Measurements from ENCODE around the gene HELZ.

HELZ gene

DNA sequence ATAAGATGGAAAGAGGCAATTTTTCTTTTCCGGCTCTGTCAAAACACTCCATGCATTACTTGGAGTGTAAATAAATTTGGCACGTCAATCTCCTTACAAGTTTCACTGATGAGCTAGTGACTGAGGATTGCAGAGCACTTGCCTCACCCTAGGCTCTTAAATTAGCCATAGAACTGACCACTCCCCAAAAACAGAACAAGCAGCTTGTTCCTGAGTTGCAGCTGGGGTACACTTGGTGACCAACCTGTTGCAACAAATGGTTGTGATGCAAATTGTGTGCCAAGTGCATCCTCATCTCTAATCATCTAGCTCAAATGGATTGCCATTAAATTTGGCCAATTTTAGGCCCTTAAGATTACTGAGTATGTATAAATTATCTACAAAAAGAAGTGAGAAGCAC is 133.7 kb downstream of the HELZ start:
- no peak for DNase-seq
- Histone ChIP-seq H3K27ac (ENCODE audit: low read length, poor library complexity, severe bottlenecking) (no peak overlapping the region), H2AK5ac (ENCODE audit: low read length, severe bottlenecking) (no peak overlapping the region), H4K8ac (ENCODE audit: low read length) (no peak overlapping the region), H3K14ac (ENCODE audit: low read length in 2 of 2) (no peak overlapping the region), H3K9me3 (ENCODE audit: control insufficient read depth, low read length) (peaks cover 3% of the 10 kb centered on the region), H3K4me3 (ENCODE audit: insufficient read depth in 1 of 2, low read depth in 1 of 2, low read length in 2 of 2) (no peak overlapping the region), H3K18ac (ENCODE audit: low read depth in 1 of 2, low read length in 2 of 2) (no peak overlapping the region), H3K4me2 (ENCODE audit: low read length, poor library complexity, severe bottlenecking) (no peak overlapping the region), H2BK15ac (ENCODE audit: low read depth, poor library complexity, severe bottlenecking) (no peak overlapping the region), H3K79me1 (replicated peaks; ENCODE audit: low read length, poor library complexity, severe bottlenecking) (peaks cover 14% of the 10 kb centered on the region), H3K27me3 (ENCODE audit: control insufficient read depth in 1 of 2, insufficient read depth in 1 of 2, low read length in 2 of 2) (no peaks in the 10 kb centered on the region), H2BK5ac (ENCODE audit: low read depth, low read length, poor library complexity, severe bottlenecking) (no peak overlapping the region), H3K9ac (ENCODE audit: low read length) (no peak overlapping the region), H3K4me1 (ENCODE audit: control insufficient read depth, insufficient read depth, low read depth, low read length) (peaks cover 3% of the 10 kb centered on the region), H2BK120ac (ENCODE audit: low read depth, low read length) (no peak overlapping the region), H3K23ac (ENCODE audit: low read length in 2 of 2) (no peak overlapping the region), H3K4ac (ENCODE audit: low read depth in 1 of 2, low read length in 2 of 2) (no peak overlapping the region), H3K36me3 (ENCODE audit: control insufficient read depth in 1 of 2, insufficient read depth in 2 of 2, low read depth in 1 of 2, low read length in 2 of 2) (peaks cover 20 to 80% of the 10 kb centered on the region in 2 experiments), H2BK12ac (ENCODE audit: low read length in 2 of 2) (no peak overlapping the region), H2AFZ (ENCODE audit: low read depth, low read length) (no peak overlapping the region), H4K91ac (ENCODE audit: low read length) (no peak overlapping the region)
- 69% methylated on average over 2 of the region's 2 CpGs for WGBS

DNA sequence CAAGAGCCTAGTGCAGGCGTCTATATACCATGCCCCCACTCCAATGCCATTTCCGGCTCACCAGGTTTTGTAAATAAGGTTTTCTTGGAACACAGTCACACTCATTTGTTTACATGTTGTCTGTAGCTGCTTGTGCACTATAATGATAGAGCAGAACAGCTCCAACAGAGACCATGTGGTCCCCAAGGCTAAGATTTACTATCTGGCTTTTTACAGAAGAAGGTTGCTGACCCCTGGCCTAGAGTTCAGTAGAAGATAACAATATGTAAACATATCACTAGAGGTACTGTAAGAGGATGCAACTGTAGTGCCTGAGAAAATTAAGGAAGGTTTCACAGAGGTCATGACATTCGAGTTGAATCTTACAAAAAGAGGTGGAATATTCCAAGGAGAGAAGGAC is 134.4 kb downstream of the HELZ start:
- no peak overlapping the region for H2AFZ ChIP-seq (ENCODE audit: low read depth, low read length)
- H2BK15ac ChIP-seq (ENCODE audit: low read depth, poor library complexity, severe bottlenecking), result no peak overlapping the region
- peaks cover 20 to 75% of the 10 kb centered on the region in 2 experiments for H3K36me3 ChIP-seq (ENCODE audit: control insufficient read depth in 1 of 2, insufficient read depth in 2 of 2, low read depth in 1 of 2, low read length in 2 of 2)
- H3K18ac ChIP-seq (ENCODE audit: low read depth in 1 of 2, low read length in 2 of 2), result no peak overlapping the region
- no peak overlapping the region for H3K4me3 ChIP-seq (ENCODE audit: insufficient read depth in 1 of 2, low read depth in 1 of 2, low read length in 2 of 2)
- H2BK120ac ChIP-seq (ENCODE audit: low read depth, low read length), result no peak overlapping the region
- no peak overlapping the region for H4K91ac ChIP-seq (ENCODE audit: low read length)
- H3K9ac ChIP-seq (ENCODE audit: low read length), result no peak overlapping the region
- peak; percentile 37 for DNase-seq
- H2BK12ac ChIP-seq (ENCODE audit: low read length in 2 of 2), result no peak overlapping the region
- no peak overlapping the region for H3K4ac ChIP-seq (ENCODE audit: low read depth in 1 of 2, low read length in 2 of 2)
- 28% methylated on average over 2 of the region's 3 CpGs for whole genome bisulfite sequencing
- no peaks in the 10 kb centered on the region for H3K9me3 ChIP-seq (ENCODE audit: control insufficient read depth, low read length)
- peaks cover 14% of the 10 kb centered on the region for H3K79me1 ChIP-seq (replicated peaks; ENCODE audit: low read length, poor library complexity, severe bottlenecking)
- H4K8ac ChIP-seq (ENCODE audit: low read length), result no peak overlapping the region
- H3K23ac ChIP-seq (ENCODE audit: low read length in 2 of 2), result no peak overlapping the region
- no peak overlapping the region for H3K14ac ChIP-seq (ENCODE audit: low read length in 2 of 2)
- no peaks in the 10 kb centered on the region for H3K27me3 ChIP-seq (ENCODE audit: control insufficient read depth in 1 of 2, insufficient read depth in 1 of 2, low read length in 2 of 2)
- no peak overlapping the region for H2AK5ac ChIP-seq (ENCODE audit: low read length, severe bottlenecking)
- H3K4me2 ChIP-seq (ENCODE audit: low read length, poor library complexity, severe bottlenecking), result no peak overlapping the region
- H2BK5ac ChIP-seq (ENCODE audit: low read depth, low read length, poor library complexity, severe bottlenecking), result no peak overlapping the region
- no peak overlapping the region for H3K27ac ChIP-seq (ENCODE audit: low read length, poor library complexity, severe bottlenecking)
- peaks cover 3% of the 10 kb centered on the region for H3K4me1 ChIP-seq (ENCODE audit: control insufficient read depth, insufficient read depth, low read depth, low read length)

DNA sequence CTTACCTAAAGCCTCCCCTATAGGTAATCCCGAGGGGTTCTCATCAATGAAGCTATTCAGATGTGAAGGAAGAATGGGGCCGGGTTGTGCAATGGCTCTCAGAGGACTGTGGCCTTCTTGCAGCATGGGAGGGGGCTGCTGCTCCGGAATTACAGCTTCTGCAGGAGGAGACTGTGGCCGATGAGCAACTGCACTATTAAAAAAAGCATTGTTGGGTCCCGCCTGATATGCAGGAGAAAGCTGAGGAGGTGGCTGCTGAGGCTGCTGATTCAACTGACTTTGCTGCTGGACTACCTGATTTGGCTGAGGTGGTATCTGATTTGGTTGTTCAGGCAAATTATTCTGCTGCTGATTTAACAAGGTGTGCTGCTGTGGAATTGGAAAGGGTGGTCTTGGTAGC is 135.9 kb downstream of the HELZ start:
- 91% methylated on average over 5 of the region's 5 CpGs for WGBS
- H3K18ac ChIP-seq (ENCODE audit: low read depth in 1 of 2, low read length in 2 of 2), result no peak overlapping the region
- no peak overlapping the region for H2BK120ac ChIP-seq (ENCODE audit: low read depth, low read length)
- no peak overlapping the region for H4K8ac ChIP-seq (ENCODE audit: low read length)
- H3K4me2 ChIP-seq (ENCODE audit: low read length, poor library complexity, severe bottlenecking), result no peak overlapping the region
- no peak overlapping the region for H4K91ac ChIP-seq (ENCODE audit: low read length)
- H3K79me1 ChIP-seq (replicated peaks; ENCODE audit: low read length, poor library complexity, severe bottlenecking), result peaks cover 14% of the 10 kb centered on the region
- peaks cover 3% of the 10 kb centered on the region for H3K4me1 ChIP-seq (ENCODE audit: control insufficient read depth, insufficient read depth, low read depth, low read length)
- H3K9ac ChIP-seq (ENCODE audit: low read length), result no peak overlapping the region
- H3K23ac ChIP-seq (ENCODE audit: low read length in 2 of 2), result no peak overlapping the region
- H3K27ac ChIP-seq (ENCODE audit: low read length, poor library complexity, severe bottlenecking), result no peak overlapping the region
- no peak overlapping the region for H2AK5ac ChIP-seq (ENCODE audit: low read length, severe bottlenecking)
- no peak overlapping the region for H2BK15ac ChIP-seq (ENCODE audit: low read depth, poor library complexity, severe bottlenecking)
- no peak overlapping the region for H3K4me3 ChIP-seq (ENCODE audit: insufficient read depth in 1 of 2, low read depth in 1 of 2, low read length in 2 of 2)
- H3K36me3 ChIP-seq (ENCODE audit: control insufficient read depth in 1 of 2, insufficient read depth in 2 of 2, low read depth in 1 of 2, low read length in 2 of 2), result peaks cover 20 to 68% of the 10 kb centered on the region in 2 experiments
- H2BK12ac ChIP-seq (ENCODE audit: low read length in 2 of 2), result no peak overlapping the region
- H2AFZ ChIP-seq (ENCODE audit: low read depth, low read length), result no peak overlapping the region
- no peak overlapping the region for H3K4ac ChIP-seq (ENCODE audit: low read depth in 1 of 2, low read length in 2 of 2)
- no peaks in the 10 kb centered on the region for H3K9me3 ChIP-seq (ENCODE audit: control insufficient read depth, low read length)
- H3K27me3 ChIP-seq (ENCODE audit: control insufficient read depth in 1 of 2, insufficient read depth in 1 of 2, low read length in 2 of 2), result no peaks in the 10 kb centered on the region
- no peak for DNase-seq
- no peak overlapping the region for H2BK5ac ChIP-seq (ENCODE audit: low read depth, low read length, poor library complexity, severe bottlenecking)
- H3K14ac ChIP-seq (ENCODE audit: low read length in 2 of 2), result no peak overlapping the region

DNA sequence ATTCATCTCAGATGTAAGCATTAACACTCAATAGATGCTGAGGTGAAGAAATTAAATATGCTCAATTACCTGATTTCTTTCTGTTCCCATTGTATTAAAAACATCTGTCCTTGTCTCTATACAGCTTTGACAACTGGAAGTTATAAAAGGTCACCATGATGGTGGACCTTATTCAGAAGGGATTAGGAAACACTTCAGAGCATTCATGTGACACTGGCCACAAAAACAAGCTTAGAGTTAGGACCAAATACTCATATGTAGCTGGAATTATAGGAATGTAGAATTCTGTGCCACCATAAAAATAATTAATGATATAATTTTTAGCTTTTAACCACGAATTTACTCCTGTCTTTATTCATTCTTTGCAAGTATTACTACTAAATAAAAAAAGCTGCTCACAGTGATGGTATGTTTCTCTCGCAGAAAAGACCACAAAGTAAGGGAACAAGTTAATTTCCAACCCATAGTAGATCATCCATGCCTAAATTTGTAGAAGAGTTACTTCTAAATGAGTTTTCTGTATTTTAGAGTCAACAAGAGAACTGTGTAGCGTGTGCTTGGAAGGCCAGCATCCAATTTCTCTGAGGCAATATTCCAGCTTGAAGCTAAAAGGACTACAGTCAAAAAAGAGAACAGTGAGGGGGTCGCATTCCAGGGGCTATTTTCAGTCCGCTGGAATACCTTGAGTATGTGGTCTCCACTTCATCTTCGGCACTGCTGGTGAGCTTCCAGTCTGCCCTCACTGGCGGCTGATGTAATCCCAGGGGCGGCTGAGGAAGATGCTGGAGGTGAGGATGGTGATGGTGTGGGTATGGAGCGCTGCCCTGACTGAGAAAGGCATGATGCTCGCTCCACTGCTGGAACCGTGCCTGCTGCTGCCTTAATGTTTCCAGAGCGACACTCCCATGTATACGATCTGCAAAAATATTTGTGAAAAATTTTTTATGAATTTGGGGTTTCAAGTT is 136.9 kb downstream of the HELZ start:
- Histone ChIP-seq H3K14ac (ENCODE audit: low read length in 2 of 2) (no peak overlapping the region), H3K4me2 (ENCODE audit: low read length, poor library complexity, severe bottlenecking) (no peak overlapping the region), H2AFZ (ENCODE audit: low read depth, low read length) (no peak overlapping the region), H2BK120ac (ENCODE audit: low read depth, low read length) (no peak overlapping the region), H3K4me3 (ENCODE audit: insufficient read depth in 1 of 2, low read depth in 1 of 2, low read length in 2 of 2) (no peak overlapping the region), H3K27me3 (ENCODE audit: control insufficient read depth in 1 of 2, insufficient read depth in 1 of 2, low read length in 2 of 2) (no peaks in the 10 kb centered on the region), H3K18ac (ENCODE audit: low read depth in 1 of 2, low read length in 2 of 2) (no peak overlapping the region), H3K27ac (ENCODE audit: low read length, poor library complexity, severe bottlenecking) (peak overlapping the region; percentile 69), H2BK5ac (ENCODE audit: low read depth, low read length, poor library complexity, severe bottlenecking) (no peak overlapping the region), H3K79me1 (replicated peaks; ENCODE audit: low read length, poor library complexity, severe bottlenecking) (peaks cover 12% of the 10 kb centered on the region), H3K4me1 (ENCODE audit: control insufficient read depth, insufficient read depth, low read depth, low read length) (peaks cover 3% of the 10 kb centered on the region), H4K8ac (ENCODE audit: low read length) (no peak overlapping the region), H3K23ac (ENCODE audit: low read length in 2 of 2) (no peak overlapping the region), H4K91ac (ENCODE audit: low read length) (no peak overlapping the region), H2BK12ac (ENCODE audit: low read length in 2 of 2) (no peak overlapping the region), H3K4ac (ENCODE audit: low read depth in 1 of 2, low read length in 2 of 2) (no peak overlapping the region), H3K9ac (ENCODE audit: low read length) (no peak overlapping the region), H3K36me3 (ENCODE audit: control insufficient read depth in 1 of 2, insufficient read depth in 2 of 2, low read depth in 1 of 2, low read length in 2 of 2) (peaks cover 16 to 63% of the 10 kb centered on the region in 2 experiments), H3K9me3 (ENCODE audit: control insufficient read depth, low read length) (no peaks in the 10 kb centered on the region), H2BK15ac (ENCODE audit: low read depth, poor library complexity, severe bottlenecking) (no peak overlapping the region), H2AK5ac (ENCODE audit: low read length, severe bottlenecking) (peak overlapping the region; percentile 3)
- WGBS, result 92% methylated on average over 8 of the region's 13 CpGs
- DNase-seq, result no peak

All from mesenchymal stem cell (in vitro differentiated cells and primary cell).